Caki2 (cell line): ENCODE measurements around the gene APOL6. TPM values are rescaled to one million over a fixed set of nuclear protein-coding genes. Genes with fewer than 3 reads are reported as not detected.
"Not testable (repeated sequence)": the region's sequence is repeated elsewhere in the genome, so short reads cannot be mapped to it uniquely, and the experiment has no call there.

Source experiments
- DNase-seq: peaks from one replicate; pipeline ENCODE4 v3.0.0-alpha.2; 2015; ENCODE audit warnings: low read depth
- in situ Hi-C: cut with HindIII; loops from 2 replicates; pipeline ENCODE4 v1.10.0; 2016; ENCODE audit warnings: low sequenced_read_pairs, low pct_unique_long_range_greater_than_20kb, mixed read lengths
- total RNA-seq: library from RNA; depleted of rRNA; stranded (reverse); fragments of >200 nt; shearing (Covaris generic); gene quantifications from 2 replicates; pipeline ENCODE4 v1.2.3, GENCODE V29; 2014; ENCODE audit warnings: low replicate concordance; rRNA removed

The APOL6 gene
- total RNA-seq, 1 experiment from 2014 or later, result 21.3 TPM

- in situ Hi-C loops, result no loop called here
- DNase-seq, result no peak
Measured at GRCh38 chr22:35688913-35689675, 40.8 kb downstream of the APOL6 start.

- in situ Hi-C loops, result no loop called here
- DNase-seq, result no peak
Measured at GRCh38 chr22:35690001-35690400, 41.8 kb downstream of the APOL6 start.

GRCh38 chr22:35695202-35695601 lies 47.0 kb downstream of the APOL6 start:
- DNase-seq, result no peak
- in situ Hi-C loops, result no loop called here

- DNase-seq, result no peak
- in situ Hi-C loops, result no loop called here
Measured at GRCh38 chr22:35697142-35697541, 48.9 kb downstream of the APOL6 start.

- DNase-seq, in situ Hi-C loops: not testable (repeated sequence)
Measured at GRCh38 chr22:35699852-35700251, 51.6 kb downstream of the APOL6 start.

- in situ Hi-C loops, result no loop called here
- DNase-seq, result no peak
Measured at GRCh38 chr22:35703861-35704584, 55.8 kb downstream of the APOL6 start.

- in situ Hi-C loops, result no loop called here
- DNase-seq, result no peak
Measured at GRCh38 chr22:35705141-35705540, 56.9 kb downstream of the APOL6 start.

GRCh38 chr22:35708453-35708852 lies 60.2 kb downstream of the APOL6 start:
- DNase-seq, result no peak
- in situ Hi-C loops, result no loop called here

- no peak for DNase-seq
- in situ Hi-C loops, result no loop called here
Measured at GRCh38 chr22:35708917-35709316, 60.7 kb downstream of the APOL6 start.

- DNase-seq, result no peak
- in situ Hi-C loops, result no loop called here
Measured at GRCh38 chr22:35711336-35711735, 63.1 kb downstream of the APOL6 start.

GRCh38 chr22:35712672-35713071 lies 64.4 kb downstream of the APOL6 start:
- in situ Hi-C loops, result no loop called here

GRCh38 chr22:35717572-35717971 lies 69.3 kb downstream of the APOL6 start, which contains the start of gene APOL5:
TSS of gene APOL5 (plus strand) at chr22:35717872. CDS start at chr22:35717872, 0 bp downstream.
- DNase-seq, result no peak
- in situ Hi-C loops, result no loop called here

More at GRCh38 chr22:35712672-35713071, 64.4 kb downstream of the APOL6 start:
- DNase-seq, result no peak

Other genes starting within 250 kb of the APOL6 start
- 134 and 177 TPM in 2 replicates for gene MCM5, start 248.3 kb upstream of the APOL6 start, total RNA-seq
- 0.09 and 0.10 TPM in 2 replicates for gene RASD2, start 107.6 kb upstream of the APOL6 start, total RNA-seq
- 2.5 and 5.3 TPM in 2 replicates for gene MB, start 31.1 kb upstream of the APOL6 start, total RNA-seq
- not detected in 2 replicates for gene APOL5, start 69.4 kb downstream of the APOL6 start, total RNA-seq